Panc1 (cell line): Measurements from ENCODE around the gene MITF.

Experiments
- CTCF ChIP-seq: fragments of 450-650 bp; IDR thresholded peaks from 2 replicates; pipeline ENCODE4 v1.5.1; 2017; ENCODE audit warnings: mild to moderate bottlenecking
- POLR2AphosphoS5 ChIP-seq: IDR thresholded peaks from 2 replicates; pipeline ENCODE4 v1.6.1; 2012; ENCODE audit warnings: mild to moderate bottlenecking, low read depth, low read length, moderate library complexity
- SIN3A ChIP-seq: IDR thresholded peaks from 2 replicates; pipeline ENCODE4 v1.6.1; 2012; ENCODE audit warnings: low read depth, mild to moderate bottlenecking, low read length, moderate library complexity, borderline replicate concordance; ENCODE audit not compliant: insufficient read depth
- TCF7L2 ChIP-seq: IDR thresholded peaks from 2 replicates; pipeline ENCODE4 v1.6.1; 2011; ENCODE audit warnings: mild to moderate bottlenecking, low read depth, low read length, inconsistent platforms
- TF ChIP-seq, protein P1 (sequence below), 2 experiments: IDR thresholded peaks; 2 replicates each; pipeline ENCODE4 v1.6.1; 2011 to 2012; ENCODE audit warnings: low read depth in 2 of 2, control low read depth in 1 of 2, low read length in 1 of 2, mild to moderate bottlenecking in 1 of 2, moderate library complexity in 1 of 2; ENCODE audit not compliant: insufficient read depth in 1 of 2

GRCh38 chr3:69868841-69869420 is 129.7 kb downstream of the MITF start:
- TF ChIP-seq CTCF (no peak), POLR2AphosphoS5 (no peak), SIN3A (no peak), TCF7L2 (no peak)
- TF ChIP-seq, protein P1, sequence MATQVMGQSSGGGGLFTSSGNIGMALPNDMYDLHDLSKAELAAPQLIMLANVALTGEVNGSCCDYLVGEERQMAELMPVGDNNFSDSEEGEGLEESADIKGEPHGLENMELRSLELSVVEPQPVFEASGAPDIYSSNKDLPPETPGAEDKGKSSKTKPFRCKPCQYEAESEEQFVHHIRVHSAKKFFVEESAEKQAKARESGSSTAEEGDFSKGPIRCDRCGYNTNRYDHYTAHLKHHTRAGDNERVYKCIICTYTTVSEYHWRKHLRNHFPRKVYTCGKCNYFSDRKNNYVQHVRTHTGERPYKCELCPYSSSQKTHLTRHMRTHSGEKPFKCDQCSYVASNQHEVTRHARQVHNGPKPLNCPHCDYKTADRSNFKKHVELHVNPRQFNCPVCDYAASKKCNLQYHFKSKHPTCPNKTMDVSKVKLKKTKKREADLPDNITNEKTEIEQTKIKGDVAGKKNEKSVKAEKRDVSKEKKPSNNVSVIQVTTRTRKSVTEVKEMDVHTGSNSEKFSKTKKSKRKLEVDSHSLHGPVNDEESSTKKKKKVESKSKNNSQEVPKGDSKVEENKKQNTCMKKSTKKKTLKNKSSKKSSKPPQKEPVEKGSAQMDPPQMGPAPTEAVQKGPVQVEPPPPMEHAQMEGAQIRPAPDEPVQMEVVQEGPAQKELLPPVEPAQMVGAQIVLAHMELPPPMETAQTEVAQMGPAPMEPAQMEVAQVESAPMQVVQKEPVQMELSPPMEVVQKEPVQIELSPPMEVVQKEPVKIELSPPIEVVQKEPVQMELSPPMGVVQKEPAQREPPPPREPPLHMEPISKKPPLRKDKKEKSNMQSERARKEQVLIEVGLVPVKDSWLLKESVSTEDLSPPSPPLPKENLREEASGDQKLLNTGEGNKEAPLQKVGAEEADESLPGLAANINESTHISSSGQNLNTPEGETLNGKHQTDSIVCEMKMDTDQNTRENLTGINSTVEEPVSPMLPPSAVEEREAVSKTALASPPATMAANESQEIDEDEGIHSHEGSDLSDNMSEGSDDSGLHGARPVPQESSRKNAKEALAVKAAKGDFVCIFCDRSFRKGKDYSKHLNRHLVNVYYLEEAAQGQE (IDR thresholded peaks at IDR 0.05; ENCODE audit: insufficient read depth in 1 of 2, low read depth in 2 of 2, low read length in 1 of 2) = no peak
